Endothelial cell of umbilical vein (primary cell): ENCODE data around the gene CIAPIN1. TPM values are rescaled to one million over a fixed set of nuclear protein-coding genes. Genes with fewer than 3 reads are reported as not detected.

Experiments used
- BruUV-seq: library from RNA; stranded (reverse); fragments of 400-500 nt; replicated peaks from 2 replicates; lab custom pipeline; 2021; lab: Mats Ljungman, UMichigan
- CTCF ChIA-PET: fragments of 300-600, 350-600 bp; sonication (Branson Sonifier 250); formaldehyde crosslinking; loops from one replicate; lab custom pipeline; 2021; ENCODE audit warnings: antibody characterized with exemption, inconsistent platforms; lab: Charles Lee
- POLR2A ChIA-PET: fragments of 300-600, 350-600 bp; sonication (Branson Sonifier 250); formaldehyde crosslinking; loops from one replicate; lab custom pipeline; 2021; ENCODE audit warnings: antibody characterized with exemption, inconsistent platforms; lab: Charles Lee
- DNase-seq: peaks from one replicate; pipeline ENCODE4 v3.0.0-alpha.2; 2011; ENCODE audit warnings: low read depth, low spot score
- FAIRE-seq: peaks from 2 replicates; lab custom pipeline; 2011; peaks lifted over from hg19 to GRCh38; lab: Jason Lieb, UNC
- H2AFZ ChIP-seq: 2 replicates; pipeline ENCODE4 v1.6.0; 2012; ENCODE audit warnings: low read depth, low read length, control low read depth, inconsistent platforms
- H3K27ac ChIP-seq: 2 replicates; pipeline ENCODE4 v1.5.1; 2011; ENCODE audit warnings: low read depth, mild to moderate bottlenecking, control low read depth, low read length, moderate library complexity; ENCODE audit not compliant: insufficient read depth
- H3K27me3 ChIP-seq, 2 experiments: 2 replicates each; pipeline versions ENCODE4 v1.6.0 to v1.6.1; 2011; ENCODE audit warnings: low read length in 2 of 2, mixed read lengths in 1 of 2; ENCODE audit not compliant: control insufficient read depth in 2 of 2, insufficient read depth in 2 of 2
- H3K36me3 ChIP-seq, 2 experiments: 2 replicates in 1 of 2; 3 replicates in 1 of 2; pipeline ENCODE4 v1.5.1; 2011; ENCODE audit warnings: low read length in 2 of 2, mild to moderate bottlenecking in 1 of 2, moderate library complexity in 1 of 2; ENCODE audit not compliant: control insufficient read depth in 2 of 2, insufficient read depth in 2 of 2; ENCODE audit errors: extremely low read depth in 1 of 2
- H3K4me1 ChIP-seq: 3 replicates; pipeline ENCODE4 v1.5.1; 2011; ENCODE audit warnings: mild to moderate bottlenecking, low read length; ENCODE audit not compliant: control insufficient read depth, insufficient read depth; ENCODE audit errors: extremely low read depth
- H3K4me2 ChIP-seq: 2 replicates; pipeline ENCODE4 v1.6.1; 2011; ENCODE audit warnings: low read length, control low read depth, mixed read lengths; ENCODE audit not compliant: insufficient read depth
- H3K4me3 ChIP-seq, 3 experiments: fragments of 200-600 bp in 1 of 3; sonication (generic), shearing (Covaris generic) in 1 of 3; replicated peaks in 1 of 3; 2 replicates each; pipeline ENCODE4 v1.5.1; 2011 to 2016; ENCODE audit warnings: control low read depth in 3 of 3, low read length in 3 of 3, mild to moderate bottlenecking in 2 of 3, inconsistent platforms in 1 of 3, low read depth in 1 of 3, moderate library complexity in 1 of 3; ENCODE audit not compliant: insufficient read depth in 1 of 3
- H3K79me2 ChIP-seq: 2 replicates; pipeline ENCODE4 v1.6.0; 2012; ENCODE audit warnings: low read length, inconsistent platforms; ENCODE audit not compliant: control insufficient read depth, insufficient read depth
- H3K9ac ChIP-seq: replicated peaks from 2 replicates; pipeline ENCODE3; 2011; ENCODE audit warnings: low read length, control low read depth; ENCODE audit not compliant: insufficient read depth; ENCODE audit errors: extremely low read depth
- H3K9me1 ChIP-seq: replicated peaks from 3 replicates; pipeline ENCODE4 v1.6.0; 2011; ENCODE audit warnings: mild to moderate bottlenecking, low read length; ENCODE audit not compliant: control insufficient read depth, insufficient read depth; ENCODE audit errors: extremely low read depth
- H3K9me3 ChIP-seq: replicated peaks from 2 replicates; pipeline ENCODE4 v1.5.1; 2012; ENCODE audit warnings: low read length, inconsistent platforms; ENCODE audit not compliant: control insufficient read depth, insufficient read depth
- H4K20me1 ChIP-seq: replicated peaks from 2 replicates; pipeline ENCODE3; 2011; ENCODE audit warnings: mild to moderate bottlenecking, low read length; ENCODE audit not compliant: control insufficient read depth, insufficient read depth; ENCODE audit errors: extremely low read depth
- CTCF ChIP-seq, 2 donors: IDR thresholded peaks; 1 replicate in 1 of 2; 2 replicates in 1 of 2; pipeline ENCODE4 v1.5.1; 2011; ENCODE audit warnings: low read length in 2 of 2, mild to moderate bottlenecking in 2 of 2, moderate library complexity in 2 of 2, control low read depth in 1 of 2, inconsistent platforms in 1 of 2, low read depth in 1 of 2; ENCODE audit not compliant: insufficient read depth in 1 of 2; ENCODE audit errors: extremely low read depth in 1 of 2
- EZH2 ChIP-seq: IDR thresholded peaks from 2 replicates; pipeline ENCODE4 v1.6.1; 2012; ENCODE audit warnings: borderline replicate concordance, low read depth, mild to moderate bottlenecking, moderate library complexity, low read length, inconsistent platforms; ENCODE audit not compliant: severe bottlenecking
- FOS ChIP-seq: IDR thresholded peaks from 2 replicates; pipeline ENCODE4 v1.6.1; 2011; ENCODE audit warnings: mild to moderate bottlenecking, low read length, moderate library complexity, borderline replicate concordance; ENCODE audit not compliant: insufficient read depth
- GATA2 ChIP-seq: IDR thresholded peaks from 2 replicates; pipeline ENCODE4 v1.7.0; 2011; ENCODE audit warnings: low read depth, mild to moderate bottlenecking, moderate library complexity, mixed read lengths, low read length; ENCODE audit not compliant: insufficient read length, insufficient read depth
- JUN ChIP-seq: IDR thresholded peaks from 2 replicates; pipeline ENCODE4 v1.6.1; 2011; ENCODE audit warnings: borderline replicate concordance, low read depth; ENCODE audit not compliant: insufficient read length, insufficient read depth
- MAX ChIP-seq: IDR thresholded peaks from 2 replicates; pipeline ENCODE4 v1.6.1; 2011; ENCODE audit not compliant: insufficient read depth, insufficient read length
- MYC ChIP-seq: IDR thresholded peaks from one replicate; pipeline ENCODE4 v1.6.1; 2011; ENCODE audit warnings: mild to moderate bottlenecking, low read depth, low read length
- POLR2A ChIP-seq: IDR thresholded peaks from 2 replicates; pipeline ENCODE4 v1.6.1; 2012; ENCODE audit warnings: low read depth, mild to moderate bottlenecking, control low read depth, low read length
- POLR2AphosphoS5 ChIP-seq: IDR thresholded peaks from 2 replicates; pipeline ENCODE4 v1.6.1; 2012; ENCODE audit warnings: low read depth, mild to moderate bottlenecking, control low read depth, low read length, moderate library complexity; ENCODE audit not compliant: insufficient read depth
- dilution Hi-C: fragments of 300-500 bp; cut with MboI; formaldehyde crosslinking; loops from one replicate; pipeline ENCODE4 v1.15.0; 2019; ENCODE audit warnings: low sequenced_read_pairs; ENCODE audit not compliant: extremely low pct_ligation_motif_present
- intact Hi-C: fragments of 100-400 bp; cut with micrococcal nuclease; formaldehyde crosslinking; loops from one replicate; pipeline ENCODE4 v1.10.0; 2022
- polyA plus RNA-seq, 4 experiments: library from polyadenylated mRNA; depleted of rRNA in 3 of 4; stranded (reverse) in 3 of 4; unstranded in 1 of 4; fragments of >200 nt; gene quantifications; 2 replicates each; pipeline versions ENCODE4 v1.2.1 to v1.2.3, GENCODE V29; 2011 to 2012; ENCODE audit warnings: missing spikeins in 1 of 4
- total RNA-seq: library from RNA; stranded (reverse); gene quantifications from 2 replicates; pipeline ENCODE4 v1.2.3, GENCODE V29; 2021

CIAPIN1 gene
- total and polyA plus RNA-seq, 2 donors (not counting 3 experiments of a cell fraction or from before 2014, with no cell fraction given): 74.6 to 77.9 TPM

- dilution Hi-C loops: no loop called here
- Histone ChIP-seq H3K9me3 (no peaks in the 10 kb centered on the region), H3K4me1 (peaks cover 5% of the 10 kb centered on the region), H3K4me3 (no peak overlapping the region), H4K20me1 (no peaks in the 10 kb centered on the region), H3K79me2 (peaks cover 12% of the 10 kb centered on the region), H3K9me1 (no peaks in the 10 kb centered on the region), H3K4me2 (no peak overlapping the region), H3K27ac (no peak overlapping the region), H3K36me3 (peaks cover 2 to 26% of the 10 kb centered on the region in 2 experiments), H3K9ac (no peak overlapping the region), H3K27me3 (no peaks in the 10 kb centered on the region), H2AFZ (no peak overlapping the region)
- DNase-seq (no peak), FAIRE-seq (no peak)
- intact Hi-C loops: no loop called here
- CTCF ChIA-PET: interaction anchor here (1.9 kb wide), 1 partner anchor 10 kb away, joined by 6 read pairs; the partner anchor contains the start of gene POLR2C
- TF ChIP-seq JUN (no peak), EZH2 (no peak), POLR2A (no peak), GATA2 (no peak), CTCF (IDR thresholded peaks at IDR 0.05; ENCODE audit: extremely low read depth in 1 of 2, insufficient read depth in 1 of 2, low read depth in 1 of 2, low read length in 2 of 2) (no peak), FOS (no peak), MAX (no peak), MYC (no peak), POLR2AphosphoS5 (no peak)
- POLR2A ChIA-PET: no interaction called here
- BruUV-seq: no TSS peak
Measured at GRCh38 chr16:57452021-57452420, 4.8 kb upstream of the CIAPIN1 start.
